GM10248 (cell line): Measurements from ENCODE around the gene MAN1C1.
"Not testable (repeated sequence)": the region's sequence is repeated elsewhere in the genome, so short reads cannot be mapped to it uniquely, and the experiment has no call there.

ENCODE experiments used
- CTCF ChIA-PET: fragments of 300-600 bp; sonication (Branson Sonifier 250); formaldehyde crosslinking; extraction: SDS; loops from one replicate; lab custom pipeline; 2021; ENCODE audit warnings: antibody characterized with exemption; lab: Yijun Ruan, JAX
- POLR2A ChIA-PET: fragments of 350-650 bp; sonication (Branson Sonifier 250); formaldehyde crosslinking; extraction: SDS; loops from one replicate; lab custom pipeline; 2020; ENCODE audit warnings: antibody characterized with exemption; lab: Yijun Ruan, JAX
- DNase-seq: peaks from one replicate; pipeline ENCODE4 v3.0.0; 2012; ENCODE audit errors: extremely low spot score
- CTCF ChIP-seq: IDR thresholded peaks from 2 replicates; pipeline ENCODE4 v1.5.1; 2012; ENCODE audit warnings: mild to moderate bottlenecking, low read depth; ENCODE audit errors: extremely low read depth, missing control alignments, control extremely low read depth

Gene MAN1C1

GRCh38 chr1:25629836-25630235, 13.2 kb downstream of the MAN1C1 start:
- TF ChIP-seq CTCF: no peak
- CTCF ChIA-PET: no interaction called here
- DNase-seq: no peak
- POLR2A ChIA-PET: no interaction called here

- ChIA-PET POLR2A (no interaction called here), CTCF (interaction anchor here (0.6 kb wide), 1 partner anchor 214 kb away, joined by 3 read pairs; no protein-coding TSS in a partner anchor)
- DNase-seq: no peak
- no peak for TF ChIP-seq CTCF
Observed at GRCh38 chr1:25631750-25632485, 15.3 kb downstream of the MAN1C1 start.

GRCh38 chr1:25634066-25634465, 17.5 kb downstream of the MAN1C1 start:
- TF ChIP-seq CTCF: no peak
- CTCF ChIA-PET: no interaction called here
- DNase-seq: no peak
- POLR2A ChIA-PET: no interaction called here

- no peak for DNase-seq
- ChIA-PET POLR2A (no interaction called here), CTCF (no interaction called here)
- TF ChIP-seq CTCF: no peak
Observed at GRCh38 chr1:25634896-25635295, 18.3 kb downstream of the MAN1C1 start.

GRCh38 chr1:25636141-25636540, 19.6 kb downstream of the MAN1C1 start:
- CTCF ChIA-PET, DNase-seq, POLR2A ChIA-PET: not testable (repeated sequence)

GRCh38 chr1:25640646-25641328, 24.2 kb downstream of the MAN1C1 start:
- TF ChIP-seq CTCF: no peak
- ChIA-PET POLR2A (no interaction called here), CTCF (no interaction called here)
- DNase-seq: no peak

- no peak for TF ChIP-seq CTCF
- ChIA-PET POLR2A (no interaction called here), CTCF (interaction anchor here (2.2 kb wide), 1 partner anchor 118 kb away, joined by 4 read pairs; no protein-coding TSS in a partner anchor)
- DNase-seq: no peak
Observed at GRCh38 chr1:25641329-25641725, 24.7 kb downstream of the MAN1C1 start.
